SH-SY5Y (cell line): ENCODE measurements around the gene PARP15.

Experiments used
- GATA2 ChIP-seq: IDR thresholded peaks from 2 replicates; pipeline ENCODE4 v1.6.1; 2011; ENCODE audit warnings: mild to moderate bottlenecking, low read depth, low read length
- GATA3 ChIP-seq: IDR thresholded peaks from 2 replicates; pipeline ENCODE4 v1.6.1; 2011; ENCODE audit warnings: low read depth, mild to moderate bottlenecking, low read length, moderate library complexity

PARP15 gene

GRCh38 chr3:122620399-122620798, 42.9 kb downstream of the PARP15 start:
- no peak for TF ChIP-seq GATA3
- TF ChIP-seq GATA2 = no peak

- TF ChIP-seq GATA2 (no peak), GATA3 (no peak)
These were observed 43.7 kb downstream of the PARP15 start for GRCh38 chr3:122621112-122621511.

DNA sequence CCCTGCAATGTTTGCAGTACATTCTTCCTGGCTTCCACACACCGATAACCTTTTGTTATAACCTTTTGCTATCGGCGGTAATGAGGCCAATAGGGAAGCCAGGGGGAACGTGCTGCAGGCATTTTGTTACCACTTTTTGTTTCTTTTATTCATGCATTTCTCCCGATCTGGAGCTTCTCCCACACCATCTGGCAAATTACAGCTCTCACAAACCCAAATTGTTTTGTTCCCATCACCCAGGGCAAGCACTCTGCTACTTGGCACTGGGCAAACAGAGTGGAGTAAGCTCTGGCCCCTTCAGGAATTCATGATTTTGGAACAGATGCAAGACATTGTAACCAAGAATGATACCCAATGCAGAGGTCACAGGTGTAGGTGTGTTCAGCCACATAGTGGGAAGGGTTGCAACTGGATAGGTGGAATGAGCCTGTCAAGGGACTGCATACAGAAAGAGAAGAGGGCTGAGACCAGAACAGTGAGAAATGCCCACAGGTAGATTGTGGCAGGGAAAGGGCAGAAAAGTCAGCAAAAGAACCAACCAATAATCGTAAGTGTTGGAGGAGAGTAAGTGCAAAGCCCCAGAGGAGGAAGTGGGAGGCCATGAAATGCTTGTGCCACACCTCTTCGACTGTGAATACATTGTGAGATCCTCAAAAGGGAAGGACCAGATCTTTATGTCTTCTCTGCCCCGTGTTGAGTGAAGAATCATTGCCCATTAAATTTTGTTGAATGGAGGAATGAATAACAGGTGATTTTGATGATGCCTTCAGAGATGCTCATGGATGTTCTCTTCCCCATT, 45.8 kb downstream of the PARP15 start:
- TF ChIP-seq GATA3 = no peak
- no peak for TF ChIP-seq GATA2

- TF ChIP-seq GATA2 (no peak), GATA3 (no peak)
These were observed 49.2 kb downstream of the PARP15 start for GRCh38 chr3:122626515-122627180.

DNA sequence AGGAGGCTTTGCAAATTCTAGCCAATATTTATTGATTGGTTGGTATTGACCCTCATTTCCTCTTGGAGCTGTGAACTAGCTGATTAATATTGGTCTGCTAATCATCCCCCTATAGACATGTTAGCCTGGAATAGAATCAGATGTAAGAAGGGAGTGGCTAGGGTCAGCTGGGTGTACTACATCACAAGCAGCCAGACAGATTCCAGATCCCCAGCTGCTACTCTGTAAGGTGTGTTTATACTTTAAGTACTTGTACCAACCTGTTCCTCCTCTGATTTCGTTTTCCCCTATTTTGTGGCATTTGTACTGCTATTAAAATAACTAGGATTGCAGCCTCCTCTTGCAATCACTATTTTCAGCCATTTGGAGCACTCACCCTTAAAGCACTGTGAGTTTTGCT, 49.9 kb downstream of the PARP15 start:
- no peak for TF ChIP-seq GATA2
- TF ChIP-seq GATA3 = no peak

- TF ChIP-seq GATA2 = no peak
- TF ChIP-seq GATA3 = no peak
These were observed 51.1 kb downstream of the PARP15 start for GRCh38 chr3:122628567-122628966.

DNA sequence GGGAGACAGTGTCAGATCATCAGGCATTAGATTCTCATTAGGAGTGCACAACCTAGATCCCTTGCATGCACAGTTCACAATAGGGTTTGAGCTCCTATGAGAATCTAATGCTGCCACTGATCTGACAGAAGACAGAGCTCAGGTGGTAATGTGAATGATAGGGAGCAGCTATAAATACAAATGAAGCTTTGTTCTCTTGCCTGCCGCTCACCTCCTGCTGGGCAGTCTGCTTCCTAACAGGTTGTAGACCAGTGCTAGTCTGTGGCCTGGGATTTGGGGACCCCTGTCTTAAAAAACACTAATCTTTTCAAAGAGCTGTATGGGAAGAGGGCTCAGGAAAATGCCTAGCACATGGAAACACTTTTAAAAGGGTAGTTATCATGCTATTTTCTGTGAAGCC, 52.3 kb downstream of the PARP15 start:
- TF ChIP-seq GATA2 (no peak), GATA3 (no peak)

DNA sequence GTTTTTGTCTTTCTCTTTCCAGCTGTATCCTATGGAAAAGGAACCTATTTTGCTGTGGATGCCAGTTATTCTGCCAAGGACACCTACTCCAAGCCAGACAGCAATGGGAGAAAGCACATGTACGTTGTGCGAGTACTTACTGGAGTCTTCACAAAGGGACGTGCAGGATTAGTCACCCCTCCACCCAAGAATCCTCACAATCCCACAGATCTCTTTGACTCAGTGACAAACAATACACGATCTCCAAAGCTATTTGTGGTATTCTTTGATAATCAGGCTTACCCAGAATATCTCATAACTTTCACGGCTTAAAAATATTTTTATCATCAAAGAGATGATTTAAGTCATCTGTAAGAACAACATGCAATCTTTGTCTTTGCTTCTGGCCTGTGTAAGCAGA, 58.3 kb downstream of the PARP15 start:
- TF ChIP-seq GATA3 (no peak), GATA2 (no peak)

GRCh38 chr3:122636697-122637096, 59.2 kb downstream of the PARP15 start:
- TF ChIP-seq GATA2 (no peak), GATA3 (no peak)

- TF ChIP-seq GATA2 (no peak), GATA3 (no peak)
These were observed 63.1 kb downstream of the PARP15 start for GRCh38 chr3:122640437-122640999.

DNA sequence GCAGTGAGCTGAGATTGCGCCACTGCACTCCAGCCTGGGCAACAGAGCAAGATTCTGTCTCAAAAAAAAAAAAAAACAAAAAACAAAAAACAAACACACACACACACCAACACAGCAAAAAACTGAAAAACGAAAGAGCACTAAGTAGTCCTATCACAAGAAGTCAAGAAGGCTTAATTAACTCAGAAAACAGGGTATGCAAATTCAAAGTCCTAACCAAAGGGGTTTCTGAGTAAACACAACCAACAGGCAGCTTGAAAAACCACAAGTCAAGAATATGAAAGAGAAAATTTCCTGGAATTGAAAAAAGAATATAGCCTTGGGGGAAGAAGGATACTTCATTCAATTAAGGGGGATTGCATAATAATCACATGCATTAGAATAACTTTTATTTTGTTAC, 65.5 kb downstream of the PARP15 start:
- TF ChIP-seq GATA3 = no peak

- no peak for TF ChIP-seq GATA3
- no peak for TF ChIP-seq GATA2
These were observed 68.9 kb downstream of the PARP15 start for GRCh38 chr3:122646146-122646988.

- no peak for TF ChIP-seq GATA2
These were observed 83.0 kb downstream of the PARP15 start for GRCh38 chr3:122660297-122660974.

- no peak for TF ChIP-seq GATA2
- no peak for TF ChIP-seq GATA3
These were observed 84.2 kb downstream of the PARP15 start for GRCh38 chr3:122661633-122662032.
